OCI-LY1 (cell line): ENCODE data around the gene CSNK2A1.

Experiments
- H2AFZ ChIP-seq: fragments of 200-600 bp; sonication (generic), shearing (Covaris generic); 2 replicates; pipeline ENCODE4 v1.6.0; 2014; ENCODE audit warnings: antibody characterized with exemption, mild to moderate bottlenecking, low read length
- H3F3A ChIP-seq: fragments of 200-600 bp; sonication (generic), shearing (Covaris generic); 2 replicates; pipeline ENCODE4 v1.6.0; 2014; ENCODE audit warnings: mild to moderate bottlenecking, antibody characterized with exemption, low read length, moderate library complexity; ENCODE audit not compliant: insufficient read depth
- H3K27ac ChIP-seq: fragments of 200-600 bp; sonication (generic); 2 replicates; pipeline ENCODE4 v1.5.1; 2014; ENCODE audit warnings: low read length, mixed run types, mild to moderate bottlenecking, low read depth; ENCODE audit not compliant: poor library complexity, severe bottlenecking
- H3K27me3 ChIP-seq: fragments of 200-600 bp; sonication (generic); 2 replicates; pipeline ENCODE4 v1.6.0; 2014; ENCODE audit warnings: antibody characterized with exemption, mild to moderate bottlenecking, low read length, moderate library complexity; ENCODE audit not compliant: insufficient read depth
- H3K36me3 ChIP-seq: fragments of 200-600 bp; sonication (generic); 2 replicates; pipeline ENCODE4 v1.6.1; 2014; ENCODE audit warnings: mild to moderate bottlenecking, antibody characterized with exemption, low read length, moderate library complexity, mixed read lengths; ENCODE audit not compliant: insufficient read depth
- H3K4me1 ChIP-seq: fragments of 200-600 bp; sonication (generic); 2 replicates; pipeline ENCODE4 v1.5.1; 2014; ENCODE audit warnings: mild to moderate bottlenecking, low read length, moderate library complexity; ENCODE audit not compliant: insufficient read depth, severe bottlenecking
- H3K4me2 ChIP-seq: fragments of 200-600 bp; sonication (generic), shearing (Covaris generic); 2 replicates; pipeline ENCODE4 v1.6.1; 2014; ENCODE audit warnings: low read length
- H3K4me3 ChIP-seq: fragments of 200-600 bp; sonication (generic); 2 replicates; pipeline ENCODE4 v1.5.1; 2014; ENCODE audit warnings: low read length, low read depth, mild to moderate bottlenecking, mixed read lengths; ENCODE audit not compliant: poor library complexity, severe bottlenecking
- H3K79me2 ChIP-seq: fragments of 200-600 bp; shearing (Covaris generic); 2 replicates; pipeline ENCODE4 v1.6.1; 2016; ENCODE audit warnings: mixed run types, low read length, mixed read lengths; ENCODE audit not compliant: insufficient read depth
- H3K9ac ChIP-seq: fragments of 200-600 bp; sonication (generic), shearing (Covaris generic); 2 replicates; pipeline ENCODE4 v1.6.1; 2014; ENCODE audit warnings: mild to moderate bottlenecking, low read length, mixed read lengths
- H3K9me2 ChIP-seq: fragments of 200-600 bp; sonication (generic), shearing (Covaris generic); 2 replicates; pipeline ENCODE4 v1.6.1; 2014; ENCODE audit warnings: low read depth, mild to moderate bottlenecking, low read length, mixed read lengths
- H3K9me3 ChIP-seq: fragments of 200-600 bp; shearing (Covaris generic); 2 replicates; pipeline ENCODE4 v1.6.1; 2014; ENCODE audit warnings: low read length, mixed read lengths
- H4K20me1 ChIP-seq: fragments of 200-600 bp; sonication (generic), shearing (Covaris generic); 2 replicates; pipeline ENCODE4 v1.6.0; 2016; ENCODE audit warnings: mild to moderate bottlenecking, low read length; ENCODE audit not compliant: insufficient read depth
- CTCF ChIP-seq: fragments of 200-600 bp; sonication (generic), shearing (Covaris generic); IDR thresholded peaks from 2 replicates; pipeline ENCODE4 v1.5.1; 2017; ENCODE audit warnings: mild to moderate bottlenecking, antibody characterized with exemption, low read length, moderate library complexity, mixed read lengths
- EZH2 ChIP-seq: fragments of 200-600 bp; sonication (generic), shearing (Covaris generic); IDR thresholded peaks from 2 replicates; pipeline ENCODE4 v1.8.0; 2017; ENCODE audit warnings: borderline replicate concordance, mixed run types, mild to moderate bottlenecking, antibody characterized with exemption, low read length, moderate library complexity, mixed read lengths

CSNK2A1 gene

GRCh38 chr20:556984-557383 is 13.4 kb upstream of the CSNK2A1 start:
- H3K27ac ChIP-seq, result no peak overlapping the region
- H2AFZ ChIP-seq, result no peak overlapping the region
- H3K27me3 ChIP-seq, result no peaks in the 10 kb centered on the region
- H3K4me2 ChIP-seq, result no peak overlapping the region
- no peaks in the 10 kb centered on the region for H3K36me3 ChIP-seq
- no peaks in the 10 kb centered on the region for H4K20me1 ChIP-seq
- no peaks in the 10 kb centered on the region for H3K4me1 ChIP-seq
- H3K9ac ChIP-seq, result no peak overlapping the region
- H3K79me2 ChIP-seq, result no peaks in the 10 kb centered on the region
- H3K9me2 ChIP-seq, result no peaks in the 10 kb centered on the region
- TF ChIP-seq CTCF, result no peak
- TF ChIP-seq EZH2, result no peak
- H3F3A ChIP-seq, result no peaks in the 10 kb centered on the region
- no peaks in the 10 kb centered on the region for H3K9me3 ChIP-seq
- H3K4me3 ChIP-seq, result no peak overlapping the region

- Histone ChIP-seq H3K36me3 (no peaks in the 10 kb centered on the region), H4K20me1 (no peaks in the 10 kb centered on the region), H3F3A (no peaks in the 10 kb centered on the region), H3K4me3 (no peak overlapping the region), H3K4me2 (no peak overlapping the region), H3K27me3 (no peaks in the 10 kb centered on the region), H2AFZ (no peak overlapping the region), H3K79me2 (no peaks in the 10 kb centered on the region), H3K9me3 (no peaks in the 10 kb centered on the region), H3K4me1 (no peaks in the 10 kb centered on the region), H3K27ac (no peak overlapping the region), H3K9me2 (no peaks in the 10 kb centered on the region), H3K9ac (no peak overlapping the region)
- TF ChIP-seq EZH2, result no peak
Observed at GRCh38 chr20:555976-556385, 12.4 kb upstream of the CSNK2A1 start.

GRCh38 chr20:550611-551010 is 7.0 kb upstream of the CSNK2A1 start:
- Histone ChIP-seq H3K79me2 (no peaks in the 10 kb centered on the region), H2AFZ (no peak overlapping the region), H3K27me3 (no peaks in the 10 kb centered on the region), H4K20me1 (no peaks in the 10 kb centered on the region), H3K36me3 (no peaks in the 10 kb centered on the region), H3K9me3 (no peaks in the 10 kb centered on the region), H3K27ac (no peak overlapping the region), H3K4me1 (no peaks in the 10 kb centered on the region), H3K4me2 (no peak overlapping the region), H3K4me3 (no peak overlapping the region), H3K9me2 (no peaks in the 10 kb centered on the region), H3F3A (no peaks in the 10 kb centered on the region), H3K9ac (no peak overlapping the region)
- TF ChIP-seq CTCF, result no peak
- TF ChIP-seq EZH2, result no peak

GRCh38 chr20:549722-550496 is 6.3 kb upstream of the CSNK2A1 start:
- Histone ChIP-seq H3K27me3 (no peaks in the 10 kb centered on the region), H2AFZ (no peak overlapping the region), H3K36me3 (no peaks in the 10 kb centered on the region), H3K4me2 (no peak overlapping the region), H4K20me1 (no peaks in the 10 kb centered on the region), H3K79me2 (no peaks in the 10 kb centered on the region), H3K9me2 (no peaks in the 10 kb centered on the region), H3K4me3 (no peak overlapping the region), H3K9ac (no peak overlapping the region), H3K27ac (no peak overlapping the region), H3K9me3 (no peaks in the 10 kb centered on the region), H3K4me1 (no peaks in the 10 kb centered on the region), H3F3A (no peaks in the 10 kb centered on the region)
- TF ChIP-seq CTCF (no peak), EZH2 (no peak)
